ENCODE measurements around the gene TAS1R3.

The TAS1R3 gene

GRCh38 chr1:1331068-1331965 is at the start of gene TAS1R3:
TAS1R3 (plus strand) TSS chr1:1331280; CDS start chr1:1331346, 66 bp downstream.
- no peak within 1 kb of the TSS for H3K4me3 ChIP-seq (ENCODE audit: low read depth, low read length)
- DNase-seq (ENCODE audit: low read depth): no peak

GRCh38 chr1:1281533-1282321 is 49.4 kb upstream of the TAS1R3 start:
- DNase-seq (ENCODE audit: low read depth): no peak
- H3K4me3 ChIP-seq (ENCODE audit: low read depth, low read length): no peak overlapping the region

GRCh38 chr1:1282998-1283397 is 48.1 kb upstream of the TAS1R3 start:
- DNase-seq (ENCODE audit: low read depth): no peak

GRCh38 chr1:1283821-1284220 is 47.3 kb upstream of the TAS1R3 start:
- no peak overlapping the region for H3K4me3 ChIP-seq (ENCODE audit: low read depth, low read length)
- DNase-seq (ENCODE audit: low read depth): no peak

More at GRCh38 chr1:1282998-1283397, 48.1 kb upstream of the TAS1R3 start:
- H3K4me3 ChIP-seq (ENCODE audit: low read depth, low read length): no peak overlapping the region

GRCh38 chr1:1284221-1285101 is 46.6 kb upstream of the TAS1R3 start:
- no peak for DNase-seq (ENCODE audit: low read depth)
- no peak overlapping the region for H3K4me3 ChIP-seq (ENCODE audit: low read depth, low read length)

GRCh38 chr1:1285102-1285571 is 45.9 kb upstream of the TAS1R3 start:
- DNase-seq (ENCODE audit: low read depth): no peak
- no peak overlapping the region for H3K4me3 ChIP-seq (ENCODE audit: low read depth, low read length)

- H3K4me3 ChIP-seq (ENCODE audit: low read depth, low read length): no peak overlapping the region
- DNase-seq (ENCODE audit: low read depth): no peak
Measured at GRCh38 chr1:1285611-1286311, 45.3 kb upstream of the TAS1R3 start.

GRCh38 chr1:1286313-1287261 is 44.5 kb upstream of the TAS1R3 start:
- no peak for DNase-seq (ENCODE audit: low read depth)
- no peak overlapping the region for H3K4me3 ChIP-seq (ENCODE audit: low read depth, low read length)

GRCh38 chr1:1287288-1288110 is 43.6 kb upstream of the TAS1R3 start:
- no peak overlapping the region for H3K4me3 ChIP-seq (ENCODE audit: low read depth, low read length)
- DNase-seq (ENCODE audit: low read depth): no peak

GRCh38 chr1:1290238-1290731 is 40.8 kb upstream of the TAS1R3 start:
- no peak for DNase-seq (ENCODE audit: low read depth)

GRCh38 chr1:1291023-1291528 is 40.0 kb upstream of the TAS1R3 start:
- no peak overlapping the region for H3K4me3 ChIP-seq (ENCODE audit: low read depth, low read length)
- no peak for DNase-seq (ENCODE audit: low read depth)

More at GRCh38 chr1:1290238-1290731, 40.8 kb upstream of the TAS1R3 start:
- no peak overlapping the region for H3K4me3 ChIP-seq (ENCODE audit: low read depth, low read length)

- no peak for DNase-seq (ENCODE audit: low read depth)
- no peak overlapping the region for H3K4me3 ChIP-seq (ENCODE audit: low read depth, low read length)
Measured at GRCh38 chr1:1291548-1292441, 39.3 kb upstream of the TAS1R3 start.

GRCh38 chr1:1292442-1292779 is 38.7 kb upstream of the TAS1R3 start:
- H3K4me3 ChIP-seq (ENCODE audit: low read depth, low read length): no peak overlapping the region
- DNase-seq (ENCODE audit: low read depth): no peak

GRCh38 chr1:1292851-1293250 is 38.2 kb upstream of the TAS1R3 start:
- DNase-seq (ENCODE audit: low read depth): no peak
- no peak overlapping the region for H3K4me3 ChIP-seq (ENCODE audit: low read depth, low read length)

GRCh38 chr1:1293263-1294249 is 37.5 kb upstream of the TAS1R3 start:
- no peak overlapping the region for H3K4me3 ChIP-seq (ENCODE audit: low read depth, low read length)
- no peak for DNase-seq (ENCODE audit: low read depth)
